Activated naive CD4-positive, alpha-beta T cell treated with anti-CD3 and anti-CD28 coated beads for 36 hours (primary cell): ENCODE data around the gene MYL9. TPM values are rescaled to one million over a fixed set of nuclear protein-coding genes. Genes with fewer than 3 reads are reported as not detected.

Source experiments
- CTCF ChIA-PET: fragments of 350-600 bp; sonication (Branson Sonifier 250); formaldehyde crosslinking; loops from one replicate; lab custom pipeline; 2021; ENCODE audit warnings: antibody characterized with exemption; lab: Charles Lee
- DNase-seq: peaks from one replicate; pipeline ENCODE4 v3.0.0-alpha.2; 2020
- H3K27ac Mint-ChIP-seq: one replicate; pipeline ENCODE4 v1.8.0; 2021; ENCODE audit warnings: mild to moderate bottlenecking, mixed read lengths
- H3K27me3 Mint-ChIP-seq: one replicate; pipeline ENCODE4 v1.8.0; 2021; ENCODE audit warnings: low read depth, mixed read lengths
- H3K36me3 Mint-ChIP-seq: one replicate; pipeline ENCODE4 v1.8.0; 2021; ENCODE audit warnings: low read depth, mixed read lengths
- H3K4me1 Mint-ChIP-seq: one replicate; pipeline ENCODE4 v1.8.0; 2021; ENCODE audit warnings: low read depth, mixed read lengths
- H3K4me3 Mint-ChIP-seq: one replicate; pipeline ENCODE4 v1.8.0; 2021; ENCODE audit warnings: mild to moderate bottlenecking, moderate library complexity, mixed read lengths
- H3K9me3 Mint-ChIP-seq: one replicate; pipeline ENCODE4 v1.8.0; 2021; ENCODE audit warnings: mixed read lengths
- intact Hi-C: fragments of 100-400 bp; cut with micrococcal nuclease; formaldehyde crosslinking; loops from one replicate; pipeline ENCODE4 v1.15.1; 2023
- total RNA-seq, 2 experiments: library from RNA; stranded (reverse); gene quantifications; one replicate each; pipeline ENCODE4 v1.2.3, GENCODE V29; 2021

Gene MYL9
- total RNA-seq, 2 experiments from 2014 or later = not detected

DNA sequence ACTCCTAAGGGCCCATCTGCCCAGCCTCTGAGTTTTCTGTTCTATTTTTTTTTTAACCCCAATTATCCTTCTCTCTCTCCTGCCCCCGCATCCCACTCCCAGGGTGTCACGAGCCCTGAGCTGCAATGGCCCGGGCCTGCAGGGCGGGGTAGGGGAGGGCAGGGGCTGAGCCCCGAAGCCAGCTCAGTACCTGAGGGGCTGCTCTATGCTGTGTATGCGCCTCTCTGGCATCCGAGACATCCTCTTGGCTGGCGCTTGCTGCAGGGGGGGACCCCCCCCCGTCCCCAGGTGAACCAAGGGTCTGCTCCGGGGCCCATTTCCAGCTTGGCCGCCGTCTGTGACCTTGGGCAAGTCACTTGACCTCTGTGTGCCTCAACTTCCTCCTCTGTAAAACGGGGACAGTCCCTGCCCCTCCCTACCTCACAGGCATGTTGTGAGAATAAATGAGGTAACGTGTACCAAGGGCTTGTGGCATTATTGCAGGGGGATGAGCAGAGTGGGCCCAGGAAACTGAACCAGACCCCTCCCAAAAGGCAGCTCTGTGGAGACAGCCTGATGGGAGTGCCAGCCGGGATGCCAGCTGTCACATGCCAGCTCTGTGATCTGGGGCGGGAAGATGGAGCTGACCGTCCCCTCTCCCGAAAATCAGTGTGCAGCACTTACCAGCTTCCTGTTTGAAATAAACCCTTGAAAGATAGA, 13.0 kb upstream of the MYL9 start:
- CTCF ChIA-PET = no interaction called here
- peaks cover 6% of the 10 kb centered on the region for H3K36me3 Mint-ChIP-seq

DNA sequence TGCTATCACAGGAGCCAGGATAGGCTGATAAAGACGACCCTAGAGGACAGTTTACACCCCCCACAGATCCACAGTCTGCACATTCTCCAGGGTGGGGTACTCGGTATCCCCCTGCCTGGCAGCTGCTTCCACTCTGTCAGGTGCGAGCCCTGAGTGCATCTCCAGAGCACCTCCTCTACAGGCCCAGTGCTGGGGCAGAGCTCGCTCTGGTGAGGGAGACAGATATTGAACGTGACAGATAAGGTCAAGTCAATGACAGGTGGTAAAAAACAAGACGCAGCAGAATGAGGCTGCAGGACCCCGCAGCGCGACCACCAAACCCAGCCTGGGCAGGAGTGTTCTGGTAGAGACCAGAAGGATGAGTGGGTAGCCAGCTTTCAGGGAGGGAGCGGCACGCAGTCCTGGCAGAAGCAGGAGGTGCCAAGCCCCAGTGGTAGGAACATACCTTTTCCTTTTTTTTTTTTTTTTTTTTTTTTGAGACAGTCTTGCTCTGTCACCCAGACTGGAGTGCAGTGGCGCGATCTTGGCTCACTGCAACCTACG, 12.4 kb upstream of the MYL9 start:
- CTCF ChIA-PET = no interaction called here
- Mint-ChIP-seq H3K9me3 (no peaks in the 10 kb centered on the region), H3K4me3 (no peak overlapping the region), H3K4me1 (no peaks in the 10 kb centered on the region), H3K27me3 (no peaks in the 10 kb centered on the region), H3K36me3 (peaks cover 6% of the 10 kb centered on the region), H3K27ac (no peak overlapping the region)
- no peak for DNase-seq
- intact Hi-C loops = no loop called here

More for the DNA sequence above, 13.0 kb upstream of the MYL9 start:
- H3K4me1 Mint-ChIP-seq = no peaks in the 10 kb centered on the region
- no peak overlapping the region for H3K27ac Mint-ChIP-seq
- intact Hi-C loops = no loop called here
- no peak overlapping the region for H3K4me3 Mint-ChIP-seq
- H3K27me3 Mint-ChIP-seq = no peaks in the 10 kb centered on the region
- no peak for DNase-seq
- no peaks in the 10 kb centered on the region for H3K9me3 Mint-ChIP-seq

DNA sequence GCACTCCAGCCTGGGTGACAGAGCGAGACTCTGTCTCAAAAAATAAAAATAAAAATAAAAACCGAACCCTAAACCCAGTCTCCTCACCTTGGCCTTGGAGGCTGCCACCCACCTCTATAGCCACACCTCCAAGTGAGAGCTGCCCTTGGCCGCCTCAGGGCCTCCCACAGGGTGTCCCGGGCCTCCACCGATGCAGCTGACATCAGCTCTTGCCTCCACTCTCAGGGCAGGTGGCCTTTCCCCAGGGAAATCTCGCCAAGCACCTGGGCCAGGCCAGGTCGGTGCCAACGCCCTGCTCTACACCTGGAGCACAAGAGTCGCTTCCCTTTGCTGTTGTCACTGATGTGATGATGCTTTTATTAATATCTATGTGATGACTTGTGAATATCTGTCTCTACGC, 8.9 kb upstream of the MYL9 start:
- Mint-ChIP-seq H3K9me3 (no peaks in the 10 kb centered on the region), H3K36me3 (peaks cover 4% of the 10 kb centered on the region), H3K27me3 (no peaks in the 10 kb centered on the region), H3K4me3 (no peak overlapping the region), H3K27ac (no peak overlapping the region), H3K4me1 (no peaks in the 10 kb centered on the region)
- DNase-seq = no peak
- intact Hi-C loops = no loop called here
- CTCF ChIA-PET = no interaction called here

- Mint-ChIP-seq H3K27ac (no peak overlapping the region), H3K36me3 (no peaks in the 10 kb centered on the region), H3K9me3 (no peaks in the 10 kb centered on the region), H3K27me3 (no peaks in the 10 kb centered on the region), H3K4me3 (no peak overlapping the region), H3K4me1 (no peaks in the 10 kb centered on the region)
- CTCF ChIA-PET = no interaction called here
- intact Hi-C loops = no loop called here
- no peak for DNase-seq
Observed at GRCh38 chr20:36532822-36533221, 8.5 kb upstream of the MYL9 start.

GRCh38 chr20:36538026-36538722, 3.1 kb upstream of the MYL9 start:
- H3K9me3 Mint-ChIP-seq = no peaks in the 10 kb centered on the region
- DNase-seq = no peak
- no peak overlapping the region for H3K4me3 Mint-ChIP-seq
- intact Hi-C loops = no loop called here
- no peaks in the 10 kb centered on the region for H3K4me1 Mint-ChIP-seq
- CTCF ChIA-PET = interaction anchor here (0.6 to 1.1 kb wide), 2 partner anchors 196 to 257 kb away, joined by 3 to 4 read pairs; no protein-coding TSS in a partner anchor
- no peaks in the 10 kb centered on the region for H3K36me3 Mint-ChIP-seq
- peaks cover 3% of the 10 kb centered on the region for H3K27me3 Mint-ChIP-seq
- no peak overlapping the region for H3K27ac Mint-ChIP-seq

DNA sequence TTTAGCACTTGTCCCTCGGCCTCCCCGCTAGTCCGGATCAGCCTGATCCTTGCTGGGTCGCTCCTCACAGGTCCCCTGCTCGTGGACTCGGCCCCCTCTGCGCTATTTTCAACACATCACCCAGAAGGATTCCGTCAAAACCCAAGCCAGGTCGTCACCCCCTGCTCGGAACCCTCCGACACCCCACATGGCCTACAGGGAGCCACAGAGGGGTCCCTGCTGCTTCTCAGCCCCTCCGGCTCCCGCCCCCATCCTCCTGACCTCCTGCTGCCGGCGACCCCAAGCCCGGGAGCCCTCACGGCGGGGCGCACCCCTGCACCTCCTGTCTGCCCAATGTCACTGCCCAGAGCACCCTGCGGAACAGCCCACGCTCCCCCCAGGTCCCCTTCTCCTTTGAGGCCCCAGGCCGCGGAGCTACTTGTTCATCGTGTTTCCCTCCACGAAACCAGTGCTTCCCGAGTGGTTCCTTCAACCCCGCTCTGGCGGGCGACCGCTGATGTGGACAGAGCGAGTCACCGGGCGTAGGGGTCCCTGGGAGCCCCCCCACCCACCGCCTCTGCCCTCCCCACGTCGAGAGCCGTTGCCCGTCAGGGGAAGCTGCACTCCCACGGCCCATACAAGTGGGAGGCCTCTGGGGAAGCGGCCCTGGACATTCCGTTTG, 638 bp upstream of the MYL9 start:
- DNase-seq = no peak
- Mint-ChIP-seq H3K27me3 (peaks cover 3% of the 10 kb centered on the region), H3K4me3 (no peak overlapping the region), H3K4me1 (no peaks in the 10 kb centered on the region), H3K36me3 (no peaks in the 10 kb centered on the region), H3K9me3 (no peaks in the 10 kb centered on the region), H3K27ac (no peak overlapping the region)
- CTCF ChIA-PET = no interaction called here
- intact Hi-C loops = no loop called here

DNA sequence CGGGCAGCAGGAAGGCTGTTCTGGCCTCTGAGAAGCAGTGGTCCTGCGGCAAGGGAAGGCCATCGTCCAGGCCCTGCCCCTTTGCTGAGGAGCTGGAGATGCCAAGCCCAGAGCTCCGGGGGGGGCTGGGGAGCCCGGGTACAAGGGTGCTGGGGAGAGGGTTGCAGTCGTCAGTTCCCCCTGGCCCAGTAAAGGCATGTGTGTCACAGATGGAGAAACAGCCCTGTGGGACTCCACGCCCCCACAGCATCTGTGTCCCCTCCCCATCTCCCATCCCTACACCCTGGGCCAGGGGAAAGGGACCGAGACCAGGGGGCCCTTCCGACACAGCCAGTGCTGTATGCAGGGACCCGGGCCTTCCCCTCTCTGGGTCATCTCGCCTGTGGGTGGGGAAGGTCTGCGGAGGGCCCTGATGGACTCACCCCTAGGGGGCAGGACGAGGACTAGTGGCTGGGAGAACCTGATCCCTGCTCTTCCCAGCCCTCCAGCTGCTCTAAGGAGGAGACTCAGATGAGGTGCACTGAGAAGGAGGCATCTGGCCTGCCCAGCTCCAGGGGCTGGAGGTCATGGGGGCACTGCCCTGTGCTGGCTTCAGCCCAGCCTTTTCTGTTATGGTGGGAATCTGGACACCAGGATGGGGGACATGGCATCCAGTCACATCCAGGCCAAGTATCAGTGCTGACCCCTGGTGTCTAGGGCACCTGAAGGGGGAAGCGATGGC, 609 bp downstream of the MYL9 start:
- Mint-ChIP-seq H3K27me3 (peaks cover 3% of the 10 kb centered on the region), H3K36me3 (no peaks in the 10 kb centered on the region), H3K4me1 (no peaks in the 10 kb centered on the region), H3K4me3 (no peak overlapping the region), H3K9me3 (no peaks in the 10 kb centered on the region), H3K27ac (no peak overlapping the region)
- intact Hi-C loops = no loop called here
- CTCF ChIA-PET = interaction anchor here (0.5 kb wide), 1 partner anchor 11 kb away, joined by 3 read pairs; no protein-coding TSS in a partner anchor
- DNase-seq = no peak

DNA sequence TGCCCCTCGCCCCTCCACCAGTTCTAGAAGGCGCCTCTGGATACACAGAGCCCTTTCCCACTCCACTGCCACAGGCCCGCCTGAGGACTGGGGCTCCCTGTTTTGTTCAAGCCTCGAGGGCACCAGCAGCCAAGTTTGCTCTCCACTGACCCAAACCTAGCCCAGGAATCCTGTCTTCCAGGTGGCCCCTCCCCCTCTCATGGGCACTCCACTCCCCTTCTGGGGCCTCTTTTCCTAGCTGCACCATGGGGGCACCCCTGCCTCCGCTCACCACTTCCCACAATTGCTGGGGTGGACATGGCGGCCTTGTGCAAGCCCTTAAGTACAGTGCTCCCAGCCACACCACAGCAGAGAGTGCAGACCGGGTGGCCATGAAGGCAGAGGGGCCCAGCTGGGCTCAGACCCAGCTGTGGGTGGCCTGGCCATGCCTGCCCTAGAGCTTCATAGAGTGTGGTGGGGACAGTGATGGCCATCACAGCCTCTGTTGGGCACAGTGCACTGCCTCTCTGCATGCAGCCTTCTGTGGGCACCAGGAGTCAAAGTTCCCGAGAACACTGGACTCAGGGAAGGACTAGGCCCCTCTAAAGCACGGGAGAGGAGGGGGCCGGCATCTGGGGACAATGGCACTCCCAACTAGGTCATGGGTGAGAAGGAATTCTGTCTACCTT, 1.3 kb downstream of the MYL9 start:
- DNase-seq = no peak
- Mint-ChIP-seq H3K9me3 (no peaks in the 10 kb centered on the region), H3K4me3 (no peak overlapping the region), H3K27me3 (peaks cover 3% of the 10 kb centered on the region), H3K27ac (no peak overlapping the region), H3K4me1 (no peaks in the 10 kb centered on the region), H3K36me3 (no peaks in the 10 kb centered on the region)
- intact Hi-C loops = no loop called here
- CTCF ChIA-PET = no interaction called here

GRCh38 chr20:36543184-36544133, 2.1 kb downstream of the MYL9 start:
- no peak overlapping the region for H3K4me3 Mint-ChIP-seq
- no peak overlapping the region for H3K27ac Mint-ChIP-seq
- no peaks in the 10 kb centered on the region for H3K36me3 Mint-ChIP-seq
- CTCF ChIA-PET = no interaction called here
- intact Hi-C loops = no loop called here
- peaks cover 3% of the 10 kb centered on the region for H3K27me3 Mint-ChIP-seq
- H3K4me1 Mint-ChIP-seq = no peaks in the 10 kb centered on the region
- no peaks in the 10 kb centered on the region for H3K9me3 Mint-ChIP-seq
- DNase-seq = no peak

DNA sequence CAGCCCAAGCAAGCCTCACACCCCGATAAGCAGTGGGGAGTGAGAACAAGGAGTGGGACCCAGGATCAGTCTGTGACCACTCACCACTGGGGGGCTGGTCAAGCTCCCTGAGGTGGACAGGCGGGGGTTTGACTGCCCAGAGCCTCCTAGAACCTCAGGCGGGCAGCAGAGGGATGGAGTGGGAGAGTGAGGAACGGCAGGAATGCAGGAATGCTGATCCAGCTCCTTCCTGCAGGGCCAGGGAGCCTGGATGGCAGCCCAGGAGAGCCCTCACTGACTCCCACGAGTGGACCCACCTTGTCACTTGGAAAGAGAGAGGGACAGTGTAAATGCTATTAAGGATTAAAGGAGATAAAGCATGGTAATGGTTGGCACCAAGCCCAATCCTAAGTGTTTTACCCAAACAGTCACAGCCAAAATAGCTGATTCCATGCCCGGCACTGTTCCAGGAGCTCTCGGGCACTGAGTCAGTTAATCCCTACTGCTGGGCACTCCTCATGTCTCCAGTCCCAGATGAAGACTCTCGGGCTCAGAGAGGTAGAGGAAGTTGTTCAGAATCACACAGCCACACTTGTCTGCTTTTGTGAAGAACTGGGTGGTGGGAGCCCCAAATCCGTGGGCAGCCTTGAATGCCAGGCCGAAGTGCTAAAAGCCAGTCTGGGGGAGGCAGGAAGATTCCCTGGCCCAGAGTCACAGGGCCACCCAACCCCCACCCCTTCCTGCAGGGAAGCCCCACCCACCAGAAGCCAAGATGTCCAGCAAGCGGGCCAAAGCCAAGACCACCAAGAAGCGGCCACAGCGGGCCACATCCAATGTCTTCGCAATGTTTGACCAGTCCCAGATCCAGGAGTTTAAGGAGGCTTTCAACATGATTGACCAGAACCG, 3.1 kb downstream of the MYL9 start:
- Mint-ChIP-seq H3K27ac (no peak overlapping the region), H3K4me3 (no peak overlapping the region), H3K4me1 (no peaks in the 10 kb centered on the region), H3K36me3 (no peaks in the 10 kb centered on the region), H3K27me3 (peaks cover 3% of the 10 kb centered on the region), H3K9me3 (no peaks in the 10 kb centered on the region)
- intact Hi-C loops = no loop called here
- CTCF ChIA-PET = interaction anchor here (0.7 kb wide), 1 partner anchor 349 kb away, joined by 3 read pairs; no protein-coding TSS in a partner anchor
- DNase-seq = no peak
